Tongue (tissue), 2 donors: Measurements from ENCODE around the gene SPIRE1. TPM values are rescaled to one million over a fixed set of nuclear protein-coding genes. Genes with fewer than 3 reads are reported as not detected.

Experiments
- DNase-seq: peaks from one replicate; pipeline ENCODE4 v3.0.0-alpha.2; 2015
- total RNA-seq: library from RNA; depleted of rRNA; stranded (reverse); fragments of >200 nt; gene quantifications from one replicate; pipeline ENCODE4 v1.2.3, GENCODE V29; 2014

The SPIRE1 gene
- 31.7 TPM for total RNA-seq

DNA sequence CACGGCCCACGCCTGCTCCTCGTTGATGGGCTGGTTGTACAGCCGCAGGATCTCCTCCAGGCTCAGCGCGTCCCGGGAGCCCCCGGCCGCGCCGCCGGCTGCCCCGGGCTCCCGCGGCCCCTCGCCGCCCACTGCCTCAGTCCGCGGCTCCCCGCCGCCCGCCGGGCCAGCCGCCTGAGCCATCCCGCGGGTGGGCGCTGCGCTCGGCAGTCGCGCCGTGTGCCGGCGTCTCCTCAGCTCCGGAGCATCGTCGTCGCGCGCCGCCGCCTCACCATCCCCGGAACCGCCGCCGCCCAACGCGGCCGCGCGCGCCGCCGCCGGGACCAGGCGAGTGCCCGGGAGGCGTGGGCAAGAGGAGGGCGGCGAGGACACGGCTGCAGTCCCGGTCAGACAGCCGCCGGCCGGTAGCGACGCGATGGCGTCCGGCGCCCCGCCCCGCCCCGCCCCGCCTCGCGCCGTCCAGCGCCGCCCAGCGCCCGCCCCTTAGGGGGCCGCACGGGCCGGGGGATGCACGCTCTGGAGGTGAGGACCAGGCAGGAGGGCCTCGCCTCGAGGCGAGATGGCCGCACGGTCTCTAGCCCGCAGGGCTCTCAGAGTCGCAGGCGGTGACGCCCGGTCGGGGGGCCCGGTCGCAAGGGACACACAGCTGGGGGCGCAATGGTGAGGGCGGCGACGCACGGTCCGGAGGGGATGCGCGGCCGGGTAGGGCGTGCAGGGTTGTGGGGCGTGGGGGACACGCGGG is at the start of gene SPIRE1:
Gene SPIRE1 (minus strand): TSS at position 424 of the 742 bp plus-strand sequence. CDS start 241 bp downstream, at position 183.
- DNase-seq: peak; percentile 81

DNA sequence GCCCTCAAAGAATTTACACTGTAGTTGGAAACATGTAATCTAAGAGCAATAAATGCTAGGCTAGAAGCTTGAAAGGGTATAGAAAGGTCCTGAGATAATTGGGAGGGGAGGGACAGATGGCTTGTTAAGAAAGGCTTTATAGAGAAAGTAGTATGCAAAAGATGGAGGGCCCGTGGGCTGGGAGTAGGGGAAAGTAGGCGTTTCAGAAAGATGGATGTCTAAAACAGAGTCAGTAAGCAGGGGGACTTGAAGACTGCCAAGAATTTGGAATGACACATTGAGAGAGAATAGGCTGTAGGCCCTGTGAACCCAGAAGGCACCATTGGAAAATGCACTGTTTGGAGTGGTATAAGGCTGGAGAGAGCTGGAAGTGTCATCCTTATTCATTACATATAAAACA is 45.8 kb upstream of the SPIRE1 start:
- DNase-seq: peak; percentile 20

GRCh38 chr18:12703096-12703567 is 45.2 kb upstream of the SPIRE1 start:
- DNase-seq: no peak

GRCh38 chr18:12702221-12703095 is 44.6 kb upstream of the SPIRE1 start, which contains the start of the genes CEP76 and PSMG2:
CEP76 (minus strand) TSS chr18:12702723; CDS start chr18:12702548, 175 bp downstream.
PSMG2 (plus strand) TSS chr18:12703042; CDS start chr18:12703108, 66 bp downstream.
- DNase-seq: peak; percentile 94

GRCh38 chr18:12701161-12701560 is 43.3 kb upstream of the SPIRE1 start:
- DNase-seq: no peak

DNA sequence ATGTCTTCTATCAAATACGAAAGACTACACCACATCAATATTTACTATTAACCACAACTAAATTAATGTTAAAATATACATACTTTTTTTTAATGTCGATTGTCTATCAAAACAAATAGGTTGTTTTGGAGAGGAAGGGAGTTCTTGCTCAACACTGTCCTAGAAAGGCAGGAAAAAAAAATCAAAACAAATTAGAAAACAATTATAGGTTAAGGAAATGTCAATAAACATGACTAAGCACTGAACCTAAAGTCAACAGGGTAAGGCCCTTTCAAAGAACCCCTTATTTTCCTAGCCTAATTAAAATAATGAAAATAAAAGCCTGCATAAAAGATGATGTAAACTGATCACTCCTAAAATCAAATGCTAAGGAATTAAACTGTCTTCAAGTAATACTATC is 41.8 kb upstream of the SPIRE1 start:
- no peak for DNase-seq

DNA sequence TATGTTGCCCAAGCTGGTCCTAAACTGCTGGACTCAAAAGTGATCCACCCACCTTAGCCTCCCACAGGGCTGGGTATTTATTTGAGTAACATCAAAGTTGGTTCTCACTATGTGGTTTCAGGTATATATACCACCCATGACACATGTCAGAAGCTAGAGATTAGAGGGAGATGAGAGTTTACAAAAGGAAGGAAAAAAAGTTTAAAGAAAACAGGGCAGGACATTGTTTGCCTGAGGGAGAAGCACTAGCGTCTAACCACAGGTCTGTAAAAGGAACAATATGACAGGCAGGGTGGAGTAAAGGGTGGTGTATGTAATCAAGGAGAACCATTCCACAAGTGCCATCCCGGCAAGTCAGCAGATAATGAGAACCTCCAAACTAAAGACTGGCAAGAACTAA is 36.1 kb upstream of the SPIRE1 start:
- DNase-seq: no peak

DNA sequence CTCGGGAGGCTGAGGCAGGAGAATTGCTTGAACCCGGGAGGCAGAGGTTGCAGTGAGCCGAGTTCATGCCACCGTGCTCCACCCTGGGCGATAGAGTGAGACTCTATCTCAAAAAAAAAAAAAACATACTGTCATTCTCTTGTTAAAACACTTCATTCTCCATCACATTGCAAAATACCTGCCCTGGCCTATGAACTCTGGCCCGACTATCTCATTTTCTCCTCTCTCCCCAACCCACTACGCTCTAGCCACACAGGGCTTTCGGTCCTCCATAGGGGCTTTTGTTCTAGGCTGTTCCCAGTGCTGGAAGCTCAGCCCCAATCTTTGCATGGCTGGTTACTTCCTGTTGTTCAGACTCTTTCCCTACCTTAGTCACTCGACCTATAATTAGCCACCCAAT is 34.3 kb upstream of the SPIRE1 start:
- no peak for DNase-seq

DNA sequence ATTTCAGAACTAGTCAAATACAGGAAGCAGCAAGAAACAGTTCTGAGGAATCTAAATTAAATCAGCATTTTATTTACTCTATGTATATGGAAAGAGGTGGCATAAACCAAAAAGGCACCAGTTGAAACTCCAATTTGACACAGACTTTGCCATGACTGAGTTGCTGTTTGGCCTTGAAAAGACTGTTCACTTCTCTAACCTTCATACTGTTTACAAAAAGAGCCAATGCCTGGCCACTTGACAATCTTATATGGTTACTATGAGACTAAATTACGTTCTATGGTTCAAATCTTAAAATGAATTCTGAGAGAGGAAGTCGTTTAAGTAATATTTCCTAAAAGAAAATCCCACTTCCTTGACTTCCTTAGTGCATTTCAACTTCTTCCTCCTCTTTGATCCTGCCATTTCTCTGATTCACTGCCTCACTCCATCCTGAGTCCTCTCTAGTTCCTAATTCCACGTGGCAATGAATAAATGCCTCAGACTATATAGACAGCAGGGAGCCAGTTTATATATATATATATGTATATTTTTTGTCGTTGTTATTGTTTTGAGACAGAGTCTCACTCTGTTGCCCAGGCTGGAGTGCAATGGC is 31.4 kb upstream of the SPIRE1 start:
- DNase-seq: no peak

- no peak for DNase-seq
Measured at GRCh38 chr18:12686100-12686499, 28.2 kb upstream of the SPIRE1 start.

GRCh38 chr18:12679183-12679786 is 21.4 kb upstream of the SPIRE1 start:
- DNase-seq: peak; percentile 50

- no peak for DNase-seq
Measured at GRCh38 chr18:12668041-12668440, 10.1 kb upstream of the SPIRE1 start.

- peak; percentile 80 for DNase-seq
Measured at GRCh38 chr18:12659904-12660605, 2.1 kb upstream of the SPIRE1 start.

DNA sequence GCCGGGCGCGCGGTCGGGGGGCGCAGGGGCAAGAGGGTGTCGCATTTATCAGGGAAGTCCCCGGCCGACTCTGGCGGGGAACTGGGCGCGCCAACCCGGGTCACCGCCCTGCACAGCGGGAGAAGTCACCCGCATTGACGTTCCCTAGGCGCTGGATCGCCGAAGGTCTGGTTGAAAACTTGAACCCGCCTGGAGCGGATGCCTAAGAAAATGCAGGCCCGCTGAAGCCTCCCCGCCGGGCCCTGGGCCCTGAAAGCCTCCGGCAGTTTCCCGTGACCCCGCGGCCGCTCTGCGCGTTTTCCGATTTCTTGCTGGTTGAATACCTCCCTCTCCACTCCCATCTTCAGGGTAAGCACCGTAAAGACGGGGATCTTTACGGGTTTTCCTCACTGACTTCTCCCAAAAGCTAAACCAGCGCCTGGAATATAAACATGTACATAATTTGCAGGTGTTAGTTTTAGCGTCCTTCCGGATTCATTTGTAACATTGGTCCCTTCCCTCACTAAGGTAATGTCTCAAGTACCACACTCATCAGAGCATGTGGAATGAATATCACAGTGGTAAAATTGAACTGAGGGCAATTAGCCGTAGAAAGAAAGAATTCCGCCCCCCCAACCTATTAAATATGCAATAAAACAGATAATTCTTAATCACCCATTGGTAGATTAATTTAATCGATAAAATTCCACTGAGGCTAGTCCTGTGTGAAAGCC is 675 bp upstream of the SPIRE1 start:
- DNase-seq: peak; percentile 41

GRCh38 chr18:12656938-12657683 is 796 bp downstream of the SPIRE1 start:
- DNase-seq: peak; percentile 66

DNA sequence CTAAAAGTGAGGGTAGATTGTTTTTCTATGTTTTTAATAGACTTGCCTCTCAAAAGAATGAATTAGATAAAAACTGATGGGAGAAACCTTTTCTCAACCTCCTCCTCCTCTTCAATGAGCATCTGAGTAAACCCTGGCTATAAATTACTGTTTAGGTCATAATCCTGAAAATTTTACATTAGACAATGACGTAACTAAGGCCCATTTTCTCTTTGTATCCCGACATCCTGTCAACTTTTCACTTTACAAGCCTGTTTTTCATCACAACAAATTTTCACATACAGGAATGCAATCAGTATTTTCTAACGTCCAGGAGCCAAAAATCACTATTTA is 1.3 kb downstream of the SPIRE1 start:
- DNase-seq: peak; percentile 52

DNA sequence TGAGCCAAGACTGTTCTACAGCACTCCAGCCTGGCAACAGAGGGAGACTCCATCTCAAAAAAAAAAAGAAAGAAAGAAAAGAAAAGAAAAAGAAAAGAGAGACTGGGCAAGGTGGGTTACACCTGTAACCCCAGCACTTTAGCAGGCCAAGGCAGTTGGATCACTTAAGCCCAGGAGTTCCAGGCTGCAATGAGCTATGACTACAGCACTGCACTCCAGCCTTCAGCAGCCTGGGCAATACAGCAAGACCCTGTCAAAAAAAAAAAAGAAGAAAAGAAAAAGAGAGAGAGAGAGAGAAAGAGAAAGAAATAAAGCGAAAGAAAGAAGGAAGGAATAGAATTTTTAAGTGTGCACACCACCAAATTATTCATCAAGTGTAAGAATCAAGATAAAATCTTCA is 2.9 kb downstream of the SPIRE1 start:
- DNase-seq: no peak

- no peak for DNase-seq
Measured at GRCh38 chr18:12652861-12653401, 5.0 kb downstream of the SPIRE1 start.

- DNase-seq: no peak
Measured at GRCh38 chr18:12651651-12652050, 6.3 kb downstream of the SPIRE1 start.

DNA sequence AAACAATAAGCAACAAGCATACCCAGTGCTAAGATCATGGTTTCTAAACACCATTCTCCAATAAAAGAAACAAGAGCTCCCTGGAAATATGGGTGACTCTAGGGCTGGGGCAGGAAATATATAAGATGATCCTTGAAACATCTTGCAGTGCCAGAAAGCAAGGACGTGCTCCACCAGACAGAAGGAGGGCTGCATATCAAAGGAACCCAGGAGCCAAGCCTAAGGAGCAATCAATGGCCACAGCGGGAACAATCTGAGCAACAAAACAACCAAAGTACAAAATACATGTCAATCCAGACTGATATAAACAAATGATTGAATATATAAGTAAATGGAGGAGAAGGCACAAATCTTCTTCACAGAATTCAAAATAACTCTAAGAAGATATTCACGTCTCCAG is 10.1 kb downstream of the SPIRE1 start:
- no peak for DNase-seq
